ENCODE data around the gene CAV1. TPM values are rescaled to one million over a fixed set of nuclear protein-coding genes. Genes with fewer than 3 reads are reported as not detected.

The CAV1 gene
- total RNA-seq, 1 experiment from 2014 or later, result 20.2 TPM

DNA sequence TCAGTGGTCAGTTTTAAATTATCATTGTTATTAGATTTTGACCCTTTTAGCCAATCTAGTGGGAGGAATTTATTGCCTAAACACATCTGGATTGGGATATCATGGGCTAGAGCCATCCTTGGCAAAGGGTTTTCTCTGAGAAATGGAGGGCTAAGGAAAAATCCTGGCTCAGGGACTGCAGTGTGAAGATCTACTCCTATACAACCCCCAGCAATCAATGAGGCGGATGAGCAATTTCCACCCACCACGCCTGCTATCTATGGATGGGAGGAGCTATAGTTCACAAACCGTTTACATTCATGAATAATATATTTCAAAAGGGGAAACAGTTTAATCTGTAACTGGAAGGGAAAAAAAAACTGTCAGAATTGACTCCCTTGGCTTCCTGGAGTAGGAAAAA lies 2.7 kb downstream of the CAV1 start:
- Mint-ChIP-seq H3K36me3 (ENCODE audit: insufficient read depth in 1 of 3, low read depth in 3 of 3) (no peaks in the 10 kb centered on the region), H3K9me3 (no peaks in the 10 kb centered on the region), H3K4me1 (peaks cover 39 to 45% of the 10 kb centered on the region in 2 experiments), H3K27ac (no peak overlapping the region; a peak in 1 of 7 replicates), H3K4me3 (peak overlapping the region; percentile 84 to 97; a peak in 2 of 5 replicates), H3K27me3 (ENCODE audit: low read depth) (peaks cover 19% of the 10 kb centered on the region)
- Histone ChIP-seq H3K23ac (ENCODE audit: insufficient read length, low read depth, low read length) (no peak overlapping the region), H3K14ac (ENCODE audit: insufficient read depth, low read length) (no peak overlapping the region), H2BK5ac (ENCODE audit: insufficient read length, low read length) (no peak overlapping the region), H3K18ac (ENCODE audit: insufficient read length, low read depth, low read length) (no peak overlapping the region), H2AFZ (ENCODE audit: low read length) (no peak overlapping the region), H4K20me1 (ENCODE audit: control insufficient read depth, insufficient read depth, insufficient read length) (no peaks in the 10 kb centered on the region), H3K4me1 (ENCODE audit: insufficient read depth, low read length) (peaks cover 2% of the 10 kb centered on the region; the same call in 1 of the 2 replicates), H3K4ac (ENCODE audit: low read depth, low read length) (no peak overlapping the region), H2AK5ac (ENCODE audit: insufficient read length, low read length) (no peak overlapping the region), H2BK20ac (ENCODE audit: low read depth, low read length, poor library complexity, severe bottlenecking) (no peak overlapping the region), H3K23me2 (ENCODE audit: insufficient read length, low read depth, low read length, poor library complexity, severe bottlenecking) (peaks cover 20% of the 10 kb centered on the region), H3K27ac (ENCODE audit: insufficient read length, low read depth, low read length) (no peak overlapping the region), H3K9me3 (ENCODE audit: control insufficient read depth, low read depth, low read length) (no peaks in the 10 kb centered on the region), H3K9ac (ENCODE audit: extremely low read depth, insufficient read length, low read length) (no peak overlapping the region), H2BK12ac (ENCODE audit: insufficient read length, low read depth, low read length) (no peak overlapping the region), H4K91ac (ENCODE audit: insufficient read length, low read depth, low read length) (no peak overlapping the region), H3K79me2 (ENCODE audit: insufficient read depth, low read length) (no peaks in the 10 kb centered on the region), H4K5ac (ENCODE audit: insufficient read length, low read depth, low read length) (no peak overlapping the region), H4K8ac (replicated peaks; ENCODE audit: insufficient read length, low read depth, low read length) (no peak overlapping the region), H2BK15ac (ENCODE audit: low read depth, low read length) (no peak overlapping the region), H2BK120ac (ENCODE audit: low read depth, low read length, poor library complexity, severe bottlenecking) (no peak overlapping the region), H3K79me1 (ENCODE audit: insufficient read depth, low read depth, low read length, poor library complexity, severe bottlenecking) (no peaks in the 10 kb centered on the region), H3K27me3 (ENCODE audit: insufficient read depth, low read length) (no peaks in the 10 kb centered on the region), H3K56ac (ENCODE audit: insufficient read length, low read depth, low read length) (no peak overlapping the region), H3T11ph (ENCODE audit: low read length) (no peak overlapping the region), H3K4me2 (ENCODE audit: insufficient read depth, insufficient read length, low read length) (peak overlapping the region; percentile 4)
- TF ChIP-seq CTCF (conservative IDR thresholded peaks at IDR 0.05), result no peak
- no peak for DNase-seq
- no CpG with 5 or more reads among the region's 3 CpGs for WGBS (ENCODE audit: extremely low coverage, insufficient read length, low lambda C conversion rate)

All from H9 (cell line).